H1 (cell line): ENCODE measurements around the gene TOP2A. TPM values are rescaled to one million over a fixed set of nuclear protein-coding genes. Genes with fewer than 3 reads are reported as not detected.

Source experiments
- ATF3 ChIP-seq: IDR thresholded peaks from 2 replicates; pipeline ENCODE4 v1.6.1; 2011; ENCODE audit warnings: low read depth, mild to moderate bottlenecking, low read length; ENCODE audit not compliant: insufficient read depth
- KDM5A ChIP-seq: fragments of 200-600 bp; IDR thresholded peaks from 2 replicates; pipeline ENCODE4 v1.7.1; 2012; ENCODE audit warnings: mild to moderate bottlenecking, low read length, inconsistent platforms, mixed read lengths
- RAD21 ChIP-seq, 2 experiments: IDR thresholded peaks in 1 of 2; conservative IDR thresholded peaks in 1 of 2; 2 replicates each; pipeline ENCODE4 v1.6.1; 2011; ENCODE audit warnings: low read depth in 2 of 2, low read length in 2 of 2, improper control_type of control experiment in 1 of 2, inconsistent platforms in 1 of 2, mild to moderate bottlenecking in 1 of 2, moderate library complexity in 1 of 2
- TCF12 ChIP-seq: IDR thresholded peaks from 2 replicates; pipeline ENCODE4 v1.6.1; 2011; ENCODE audit warnings: low read depth, mild to moderate bottlenecking, low read length
- ZNF274 ChIP-seq: IDR thresholded peaks from 2 replicates; pipeline ENCODE4 v1.7.0; 2012; ENCODE audit warnings: low read length, borderline replicate concordance; ENCODE audit errors: extremely low read depth
- polyA plus RNA-seq, 7 experiments: library from polyadenylated mRNA; depleted of rRNA in 3 of 7; stranded (reverse) in 5 of 7; unstranded in 2 of 7; fragments of >200 nt in 5 of 7; fragments of 200-250 nt in 2 of 7; gene quantifications; 1 replicate in 5 of 7; 2 replicates in 1 of 7; 4 replicates in 1 of 7; pipeline versions ENCODE4 v1.2.1 to v1.2.3, GENCODE V29; 2011 to 2013; ENCODE audit warnings: missing spikeins in 2 of 7, mixed read lengths in 2 of 7
- total RNA-seq: library from RNA; stranded (reverse); fragmentation: NEBNext Ultra II Directional; extraction: Animal tissue kit (Norgen Biotek cat#: 25700); gene quantifications from 2 replicates; pipeline ENCODE4 v1.2.1, GENCODE V29; 2021

Gene TOP2A
- total and polyA plus RNA-seq, 2 of the 8 experiments (the other 6 are each of a cell fraction or from before 2014, with no cell fraction given) = 83.1 to 291 TPM

GRCh38 chr17:40466298-40466971, 48.7 kb upstream of the TOP2A start (continued):
- TF ChIP-seq ZNF274 = no peak
- no peak for TF ChIP-seq TCF12
- TF ChIP-seq KDM5A = no peak
- TF ChIP-seq ATF3 = no peak
- TF ChIP-seq RAD21 (IDR thresholded peaks at IDR 0.05 in 1 of 2, conservative IDR thresholded peaks at IDR 0.05 in 1 of 2; ENCODE audit: low read depth in 2 of 2, low read length in 2 of 2) = no peak
